K562 (cell line): ENCODE results near the gene DVL3. TPM values are rescaled to one million over a fixed set of nuclear protein-coding genes. Genes with fewer than 3 reads are reported as not detected.

Source experiments
- AFF1 ChIP-seq, 2 experiments: fragments of 450-650 bp; IDR thresholded peaks; 2 replicates each; pipeline ENCODE4 v1.6.1; 2018; ENCODE audit warnings: mild to moderate bottlenecking in 2 of 2, low read depth in 1 of 2; ENCODE audit not compliant: partially characterized antibody in 2 of 2
- CCNT2 ChIP-seq: IDR thresholded peaks from 2 replicates; pipeline ENCODE4 v1.6.1; 2011; ENCODE audit warnings: borderline replicate concordance, low read depth, mild to moderate bottlenecking, moderate library complexity, mixed read lengths, low read length; ENCODE audit not compliant: insufficient read length; ENCODE audit errors: extremely low read depth
- CEBPB ChIP-seq: fragments of 450-650 bp; IDR thresholded peaks from 2 replicates; pipeline ENCODE4 v1.6.1; 2016; ENCODE audit warnings: missing genetic modification characterization, missing compliant biosample characterization
- GTF2A2 ChIP-seq: IDR thresholded peaks from 2 replicates; pipeline ENCODE4 v1.6.1; 2016; ENCODE audit warnings: mild to moderate bottlenecking, missing genetic modification characterization, missing compliant biosample characterization
- HMGXB4 ChIP-seq: sonication (generic); formaldehyde crosslinking; IDR thresholded peaks from 2 replicates; pipeline ENCODE4 v1.8.1; 2023; ENCODE audit warnings: mild to moderate bottlenecking, missing genetic modification reagents
- L3MBTL2 ChIP-seq: fragments of 450-650 bp; IDR thresholded peaks from 2 replicates; pipeline ENCODE4 v1.6.1; 2016; ENCODE audit warnings: mild to moderate bottlenecking, moderate library complexity
- MBD2 ChIP-seq: sonication (generic); IDR thresholded peaks from 2 replicates; pipeline ENCODE4 v1.6.1; 2016; ENCODE audit warnings: low read depth, borderline replicate concordance
- NFYB ChIP-seq: IDR thresholded peaks from 2 replicates; pipeline ENCODE4 v1.6.1; 2011; ENCODE audit warnings: mild to moderate bottlenecking, moderate library complexity; ENCODE audit not compliant: insufficient read length; ENCODE audit errors: extremely low read depth
- PBX2 ChIP-seq, 2 experiments: IDR thresholded peaks in 1 of 2; conservative IDR thresholded peaks in 1 of 2; 2 replicates each; pipeline ENCODE4 v1.6.1; 2016; ENCODE audit warnings: low read depth in 2 of 2, mild to moderate bottlenecking in 1 of 2, missing compliant biosample characterization in 1 of 2, missing genetic modification characterization in 1 of 2, moderate library complexity in 1 of 2
- PHB ChIP-seq: fragments of 250-450 bp; sonication (Bioruptor Pico); IDR thresholded peaks from 2 replicates; pipeline ENCODE4 v1.5.0; 2021
- PHF20 ChIP-seq: fragments of 450-650 bp; IDR thresholded peaks from 2 replicates; pipeline ENCODE4 v1.6.1; 2018; ENCODE audit not compliant: partially characterized antibody
- SAP30 ChIP-seq: fragments of 200-600 bp; sonication (generic); IDR thresholded peaks from 2 replicates; pipeline ENCODE4 v1.6.1; 2012; ENCODE audit warnings: borderline replicate concordance, low read depth, mild to moderate bottlenecking, moderate library complexity, low read length, control low read depth, inconsistent platforms; ENCODE audit not compliant: insufficient read depth, poor library complexity, severe bottlenecking
- SMARCC2 ChIP-seq: fragments of 450-650 bp; IDR thresholded peaks from 2 replicates; pipeline ENCODE4 v1.6.1; 2017; ENCODE audit warnings: antibody characterized with exemption, moderate library complexity, mild to moderate bottlenecking, low read depth
- SREBF1 ChIP-seq: fragments of 150-350 bp; IDR thresholded peaks from 2 replicates; pipeline ENCODE4 v1.6.1; 2014; ENCODE audit warnings: antibody characterized with exemption, low read depth, low read length, borderline replicate concordance
- TAF15 ChIP-seq: fragments of 200-400 bp; formaldehyde crosslinking; IDR thresholded peaks from 2 replicates; pipeline ENCODE4 v1.6.1; 2017; ENCODE audit warnings: mild to moderate bottlenecking, low read depth, low read length, moderate library complexity
- ZFP30 ChIP-seq: fragments of 250-450 bp; sonication (Bioruptor Pico); IDR thresholded peaks from 2 replicates; pipeline ENCODE4 v1.8.0; 2022; ENCODE audit warnings: moderate library complexity, mild to moderate bottlenecking, inconsistent platforms, borderline replicate concordance
- ZNF324 ChIP-seq: fragments of 250-450 bp; sonication (Bioruptor Pico); IDR thresholded peaks from 2 replicates; pipeline ENCODE4 v1.4.0; 2020; ENCODE audit warnings: mild to moderate bottlenecking
- polyA plus RNA-seq, 8 experiments: library from polyadenylated mRNA; depleted of rRNA in 4 of 8; stranded (reverse) in 5 of 8; unstranded in 3 of 8; fragments of >200 nt; fragmentation: Nextera tagmentation in 2 of 8; fragmentation: Illumina TruSeq in 1 of 8; extraction: Ambion mirVana in 2 of 8; extraction: Trizol in 1 of 8; gene quantifications; 2 replicates each; pipeline versions ENCODE4 v1.2.1 to v1.2.3, GENCODE V29; 2011 to 2014; ENCODE audit warnings: inconsistent platforms in 1 of 8, missing spikeins in 1 of 8
- total RNA-seq, 7 experiments: library from RNA; depleted of rRNA in 6 of 7; stranded (reverse); fragments of >200 nt in 6 of 7; fragmentation: Illumina TruSeq in 2 of 7; extraction: Trizol in 2 of 7; gene quantifications; 2 replicates each; pipeline versions ENCODE4 v1.2.1 to v1.2.3, GENCODE V29; 2011 to 2021; ENCODE audit warnings: low replicate concordance in 1 of 7

DVL3 gene
- total and polyA plus RNA-seq, 9 of the 15 experiments (the other 6 are each of a cell fraction or from before 2014, with no cell fraction given): 3.1 to 57.9 (median 20.1) TPM

- TF ChIP-seq PBX2 (CRISPR knock-in tag; IDR thresholded peaks at IDR 0.05; ENCODE audit: low read depth): no peak
- TF ChIP-seq PBX2 (tag; conservative IDR thresholded peaks at IDR 0.05; ENCODE audit: low read depth): 0 out of 2 replicates have a peak, but pooled peaks have one; percentile 27
- no peak for TF ChIP-seq SAP30
- TF ChIP-seq MBD2: 0 out of 2 replicates have a peak, but pooled peaks have one; percentile 14
- TF ChIP-seq CEBPB: no peak
- no peak for TF ChIP-seq ZFP30
- no peak for TF ChIP-seq TAF15
- TF ChIP-seq SMARCC2: peak; percentile 50; the same call in 1 of the 2 replicates
- TF ChIP-seq HMGXB4: peak; percentile 79; the same call in 1 of the 2 replicates
- no peak for TF ChIP-seq NFYB
- TF ChIP-seq ZNF324 (CRISPR knock-in tag): no peak
- no peak for TF ChIP-seq PHF20
- no peak for TF ChIP-seq GTF2A2 (tag)
- TF ChIP-seq AFF1 (IDR thresholded peaks at IDR 0.05; ENCODE audit: low read depth in 1 of 2, partially characterized antibody in 2 of 2): peak in 1 of 2 experiments; percentile 92
- no peak for TF ChIP-seq SREBF1
- 0 out of 2 replicates have a peak, but pooled peaks have one; percentile 45 for TF ChIP-seq PHB (CRISPR knock-in tag)
- peak; percentile 98 for TF ChIP-seq L3MBTL2
- peak; percentile 94 for TF ChIP-seq CCNT2
Measured at GRCh38 chr3:184185461-184186183, 30.4 kb downstream of the DVL3 start (continued).
